Muscle of leg (tissue), 11 donors: ENCODE results near the gene GCNA. TPM values are rescaled to one million over a fixed set of nuclear protein-coding genes. Genes with fewer than 3 reads are reported as not detected.
A peak's percentile ranks its signal among the peaks of the same experiment; 100 is the strongest.
"Not testable (repeated sequence)": the region's sequence is repeated elsewhere in the genome, so short reads cannot be mapped to it uniquely, and the experiment has no call there.

ENCODE experiments used
- DNase-seq: peaks from one replicate; pipeline ENCODE4 v3.0.0; 2013
- H3K27ac ChIP-seq: one replicate; pipeline ENCODE4 v1.5.1; 2013; ENCODE audit warnings: mild to moderate bottlenecking, low read length, control low read depth
- H3K27me3 ChIP-seq: one replicate; pipeline ENCODE4 v1.6.1; 2013; ENCODE audit warnings: low read length; ENCODE audit not compliant: control insufficient read depth, insufficient read depth
- H3K36me3 ChIP-seq: one replicate; pipeline ENCODE4 v1.6.1; 2013; ENCODE audit warnings: low read length; ENCODE audit not compliant: control insufficient read depth, insufficient read depth
- H3K4me1 ChIP-seq: one replicate; pipeline ENCODE4 v1.6.1; 2013; ENCODE audit warnings: low read length; ENCODE audit not compliant: control insufficient read depth, insufficient read depth
- H3K4me3 ChIP-seq: one replicate; pipeline ENCODE4 v1.5.1; 2013; ENCODE audit warnings: low read length, control low read depth
- H3K9me3 ChIP-seq: replicated peaks from 2 replicates; pipeline ENCODE4 v1.6.1; 2013; ENCODE audit warnings: low read depth, low read length; ENCODE audit not compliant: control insufficient read depth
- WGBS: methylation state at CpG from one replicate; pipeline ENCODE4 v1.1.5; 2013; ENCODE audit warnings: missing lambda C conversion rate; ENCODE audit not compliant: insufficient coverage; 5-methylcytosine and 5-hydroxymethylcytosine counted together
- polyA plus RNA-seq, 8 donors: library from polyadenylated mRNA; unstranded; fragments of 120-200 nt; gene quantifications; one replicate each; pipeline versions ENCODE4 v1.2.1 to v1.2.3, GENCODE V29; 2013; ENCODE audit warnings: inconsistent platforms in 1 of 8, low replicate concordance in 1 of 8; ENCODE audit not compliant: insufficient read length in 8 of 8, insufficient read depth in 1 of 8
- total RNA-seq: library from RNA; stranded (reverse); fragments of 120-200 nt; gene quantifications from one replicate; pipeline ENCODE4 v1.2.4, GENCODE V29; 2013

GCNA gene
- total and polyA plus RNA-seq, 9 donors, result 1.7 to 3.4 (median 2.1) TPM

- Histone ChIP-seq H3K36me3 (peaks cover 28% of the 10 kb centered on the region), H3K9me3 (no peaks in the 10 kb centered on the region), H3K4me1 (no peaks in the 10 kb centered on the region), H3K4me3 (no peak overlapping the region), H3K27ac (no peak overlapping the region), H3K27me3 (no peaks in the 10 kb centered on the region)
- WGBS, result no CpG with 5 or more reads among the region's 3 CpGs
- DNase-seq, result no peak
Observed at GRCh38 chrX:71556036-71556435, 22.2 kb upstream of the GCNA start.

DNA sequence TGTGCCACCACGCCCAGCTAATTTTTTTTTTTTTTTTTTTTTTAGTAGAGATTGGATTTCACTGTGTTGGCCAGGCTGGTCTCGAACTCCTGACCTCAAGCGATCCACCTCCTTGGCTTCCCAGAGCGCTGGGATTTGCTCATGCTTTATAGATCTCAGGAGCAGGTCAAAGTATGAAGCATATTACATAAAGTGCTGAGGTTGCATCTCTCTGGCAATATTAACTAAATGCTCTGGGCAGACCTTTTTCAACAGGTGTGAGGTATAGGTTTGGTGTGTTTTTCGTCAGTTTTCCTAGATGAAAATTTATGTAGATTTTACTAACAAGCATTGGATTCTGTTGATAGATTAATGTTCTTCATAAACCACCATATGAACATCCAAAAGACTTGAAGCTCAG lies 19.3 kb upstream of the GCNA start:
- WGBS, result no CpG with 5 or more reads among the region's 5 CpGs
- no peaks in the 10 kb centered on the region for H3K9me3 ChIP-seq
- H3K4me3 ChIP-seq, result no peak overlapping the region
- no peak overlapping the region for H3K27ac ChIP-seq
- DNase-seq, result no peak
- no peaks in the 10 kb centered on the region for H3K4me1 ChIP-seq
- H3K36me3 ChIP-seq, result peaks cover 34% of the 10 kb centered on the region
- H3K27me3 ChIP-seq, result no peaks in the 10 kb centered on the region

DNA sequence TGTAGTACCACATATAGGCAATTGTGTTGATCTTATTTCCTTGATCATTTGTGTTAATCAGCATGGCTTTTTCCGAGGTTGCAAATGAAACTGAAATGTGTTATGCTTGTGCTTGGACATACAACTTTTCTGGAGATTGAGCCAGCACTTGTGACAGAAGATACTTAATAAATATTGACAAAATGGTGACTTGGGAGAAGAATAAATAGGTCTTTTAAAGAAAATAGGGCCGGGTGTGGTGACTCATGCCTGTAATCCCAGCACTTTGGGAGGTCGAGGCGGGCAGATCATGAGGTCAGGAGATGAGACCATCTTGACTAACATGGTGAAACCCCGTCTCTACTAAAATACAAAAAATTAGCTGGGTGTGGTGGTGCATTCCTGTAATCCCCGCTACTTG lies 18.5 kb upstream of the GCNA start:
- H3K9me3 ChIP-seq, DNase-seq, H3K4me3 ChIP-seq, H3K27ac ChIP-seq, H3K4me1 ChIP-seq, H3K27me3 ChIP-seq: not testable (repeated sequence)
- WGBS, result 50% methylated on average over 1 of the region's 6 CpGs
- peaks cover 36% of the 10 kb centered on the region for H3K36me3 ChIP-seq

- no peak for DNase-seq
- H3K4me3 ChIP-seq, result no peak overlapping the region
- no peaks in the 10 kb centered on the region for H3K4me1 ChIP-seq
- 78% methylated on average over 1 of the region's 1 CpG for WGBS
- peaks cover 37% of the 10 kb centered on the region for H3K36me3 ChIP-seq
- no peak overlapping the region for H3K27ac ChIP-seq
- H3K9me3 ChIP-seq, result no peaks in the 10 kb centered on the region
- H3K27me3 ChIP-seq, result no peaks in the 10 kb centered on the region
Observed at GRCh38 chrX:71563921-71564320, 14.3 kb upstream of the GCNA start.

- DNase-seq, result peak; percentile 16
Observed at GRCh38 chrX:71565474-71566041, 12.7 kb upstream of the GCNA start.

GRCh38 chrX:71571390-71571789 lies 6.8 kb upstream of the GCNA start:
- H3K27me3 ChIP-seq, H3K9me3 ChIP-seq, H3K4me3 ChIP-seq, H3K4me1 ChIP-seq, H3K27ac ChIP-seq, DNase-seq: not testable (repeated sequence)
- WGBS, result no CpG with 5 or more reads among the region's 8 CpGs
- H3K36me3 ChIP-seq, result peaks cover 18% of the 10 kb centered on the region

More at GRCh38 chrX:71565474-71566041, 12.7 kb upstream of the GCNA start:
- no peaks in the 10 kb centered on the region for H3K27me3 ChIP-seq
- no peak overlapping the region for H3K27ac ChIP-seq
- peaks cover 29% of the 10 kb centered on the region for H3K36me3 ChIP-seq
- H3K4me1 ChIP-seq, result no peaks in the 10 kb centered on the region
- H3K9me3 ChIP-seq, result no peaks in the 10 kb centered on the region
- no CpG with 5 or more reads among the region's 9 CpGs for whole genome bisulfite sequencing
- no peak overlapping the region for H3K4me3 ChIP-seq

DNA sequence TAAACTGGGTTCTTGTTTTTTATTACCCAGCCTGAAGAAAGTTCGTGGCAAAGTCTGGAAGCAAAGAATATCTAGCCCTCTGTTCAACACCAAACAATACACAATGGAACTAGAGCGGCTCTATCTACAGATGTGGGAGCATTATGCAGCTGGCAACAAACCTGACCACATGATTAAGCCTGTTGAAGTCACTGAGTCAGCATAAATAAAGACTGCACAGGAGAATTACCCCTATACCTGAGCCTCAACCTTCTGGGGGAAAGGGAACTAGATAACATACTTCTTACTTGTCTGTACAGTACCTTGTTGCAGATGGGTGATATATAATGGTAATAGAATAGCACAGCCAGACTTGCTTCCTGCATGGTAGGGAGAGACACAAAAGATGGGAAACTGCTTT lies 4.6 kb upstream of the GCNA start:
- Histone ChIP-seq H3K4me3 (no peak overlapping the region), H3K27ac (no peak overlapping the region), H3K4me1 (no peaks in the 10 kb centered on the region), H3K27me3 (no peaks in the 10 kb centered on the region), H3K9me3 (no peaks in the 10 kb centered on the region), H3K36me3 (peaks cover 16% of the 10 kb centered on the region)
- no CpG with 5 or more reads among the region's 2 CpGs for WGBS
- no peak for DNase-seq

DNA sequence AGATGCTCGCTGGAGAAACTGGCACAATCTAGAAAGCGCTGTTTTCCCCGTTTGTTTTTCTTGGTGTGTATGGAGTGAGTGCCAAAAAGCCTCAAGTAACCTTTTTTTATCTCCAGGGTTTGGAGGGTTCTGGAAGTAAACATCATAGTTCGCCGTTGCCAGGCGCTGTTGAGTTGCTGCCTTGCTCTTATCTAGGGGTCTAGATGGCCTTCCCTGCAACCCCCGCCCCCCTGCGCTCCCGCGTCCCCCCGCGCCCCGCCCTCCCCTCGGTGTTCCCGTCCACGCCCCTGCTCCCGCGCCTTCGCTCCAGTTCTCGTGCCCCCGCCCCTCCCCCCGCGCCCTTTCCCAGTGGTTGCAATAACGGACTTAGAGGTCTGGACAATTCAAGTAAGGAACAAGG lies 555 bp upstream of the GCNA start:
- H3K36me3 ChIP-seq, result peaks cover 12% of the 10 kb centered on the region

DNA sequence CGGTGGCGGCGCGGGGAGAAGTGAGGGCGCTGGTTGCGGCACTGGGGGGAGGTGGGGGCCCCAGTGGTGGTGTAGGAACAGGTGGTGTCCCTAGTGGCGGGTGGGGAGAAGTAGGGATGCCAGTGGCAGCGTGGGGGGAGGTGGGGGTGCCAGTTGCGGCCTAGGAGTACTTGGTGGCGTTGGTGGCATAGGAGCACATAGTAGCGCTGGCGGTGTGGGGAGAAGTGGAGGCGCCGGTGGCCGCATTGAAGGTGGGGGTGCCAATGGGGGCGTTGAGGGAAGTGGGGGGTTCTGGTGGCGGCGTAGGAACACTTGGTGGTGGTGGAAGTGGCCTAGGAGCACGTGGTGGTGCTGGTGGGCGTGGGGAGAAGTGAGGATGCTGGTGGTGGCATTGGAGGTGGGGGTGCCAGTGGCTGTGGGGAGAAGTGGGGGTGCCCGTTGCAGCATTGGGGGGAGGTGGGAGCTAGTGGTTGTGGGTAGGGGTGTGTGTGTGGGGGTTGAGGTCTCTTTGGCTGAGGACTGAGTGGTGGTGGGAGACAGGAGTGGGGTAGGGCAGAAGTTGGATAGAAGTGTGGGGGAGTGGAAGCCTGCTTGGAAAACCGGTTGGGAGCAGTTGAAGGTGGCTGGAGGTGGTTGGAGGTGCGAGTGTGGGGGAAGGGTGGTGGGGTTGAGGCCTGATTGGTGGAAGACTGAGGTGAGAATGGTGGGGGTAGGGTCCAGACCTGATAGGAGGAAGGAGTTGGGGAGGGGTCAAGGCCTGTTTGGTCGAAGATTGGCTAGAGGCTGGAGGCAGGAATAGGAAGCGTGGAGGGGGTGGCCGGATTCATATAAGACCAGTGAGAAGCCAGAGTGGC lies 1.1 kb downstream of the GCNA start:
- Histone ChIP-seq H3K4me3 (no peak overlapping the region), H3K27me3 (no peaks in the 10 kb centered on the region), H3K36me3 (peaks cover 5% of the 10 kb centered on the region), H3K9me3 (no peaks in the 10 kb centered on the region), H3K27ac (no peak overlapping the region), H3K4me1 (no peaks in the 10 kb centered on the region)
- WGBS, result 88% methylated on average over 25 of the region's 26 CpGs
- no peak for DNase-seq

More for the DNA sequence above, 555 bp upstream of the GCNA start:
- H3K27me3 ChIP-seq, result no peaks in the 10 kb centered on the region
- DNase-seq, result no peak
- no peak overlapping the region for H3K4me3 ChIP-seq
- no peak overlapping the region for H3K27ac ChIP-seq
- 92% methylated on average over 12 of the region's 24 CpGs for WGBS
- H3K4me1 ChIP-seq, result no peaks in the 10 kb centered on the region
- no peaks in the 10 kb centered on the region for H3K9me3 ChIP-seq

GRCh38 chrX:71579990-71580380 lies 1.7 kb downstream of the GCNA start:
- 86% methylated on average over 2 of the region's 7 CpGs for WGBS
- no peak overlapping the region for H3K4me3 ChIP-seq
- H3K36me3 ChIP-seq, result peaks cover 5% of the 10 kb centered on the region
- H3K9me3 ChIP-seq, result no peaks in the 10 kb centered on the region
- DNase-seq, result no peak
- no peaks in the 10 kb centered on the region for H3K27me3 ChIP-seq
- no peak overlapping the region for H3K27ac ChIP-seq
- H3K4me1 ChIP-seq, result no peaks in the 10 kb centered on the region
